IPS DF 19.7 (cell line): Measurements from ENCODE around the gene MRPS24.
"Not testable (repeated sequence)": the region's sequence is repeated elsewhere in the genome, so short reads cannot be mapped to it uniquely, and the experiment has no call there.

Experiments
- DNase-seq: peaks from one replicate; pipeline ENCODE4 v3.0.0-alpha.2; 2013; ENCODE audit warnings: low read depth, low spot score

The MRPS24 gene

DNA sequence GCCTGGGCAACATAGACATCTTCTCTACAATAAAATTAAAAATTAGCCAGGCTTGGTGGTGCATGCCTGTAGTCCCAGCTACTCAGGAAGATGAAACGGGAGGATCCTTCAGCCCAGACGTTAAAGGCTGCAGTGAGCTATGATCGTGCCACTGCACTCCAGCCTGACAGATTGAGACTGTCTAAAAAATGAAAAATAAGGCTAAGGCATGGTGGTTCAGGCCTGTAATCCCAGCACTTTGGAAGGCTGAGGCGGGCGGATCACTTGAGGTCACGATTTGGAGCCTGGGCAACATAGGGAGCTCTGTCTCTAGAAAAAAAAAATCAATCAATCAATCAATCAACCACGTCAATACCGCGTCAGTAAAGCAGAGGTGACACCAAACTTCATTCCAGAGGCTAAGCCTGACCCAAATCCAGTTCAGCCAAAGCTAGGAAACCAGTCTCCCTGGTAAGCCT, 31.1 kb downstream of the MRPS24 start:
- no peak for DNase-seq

DNA sequence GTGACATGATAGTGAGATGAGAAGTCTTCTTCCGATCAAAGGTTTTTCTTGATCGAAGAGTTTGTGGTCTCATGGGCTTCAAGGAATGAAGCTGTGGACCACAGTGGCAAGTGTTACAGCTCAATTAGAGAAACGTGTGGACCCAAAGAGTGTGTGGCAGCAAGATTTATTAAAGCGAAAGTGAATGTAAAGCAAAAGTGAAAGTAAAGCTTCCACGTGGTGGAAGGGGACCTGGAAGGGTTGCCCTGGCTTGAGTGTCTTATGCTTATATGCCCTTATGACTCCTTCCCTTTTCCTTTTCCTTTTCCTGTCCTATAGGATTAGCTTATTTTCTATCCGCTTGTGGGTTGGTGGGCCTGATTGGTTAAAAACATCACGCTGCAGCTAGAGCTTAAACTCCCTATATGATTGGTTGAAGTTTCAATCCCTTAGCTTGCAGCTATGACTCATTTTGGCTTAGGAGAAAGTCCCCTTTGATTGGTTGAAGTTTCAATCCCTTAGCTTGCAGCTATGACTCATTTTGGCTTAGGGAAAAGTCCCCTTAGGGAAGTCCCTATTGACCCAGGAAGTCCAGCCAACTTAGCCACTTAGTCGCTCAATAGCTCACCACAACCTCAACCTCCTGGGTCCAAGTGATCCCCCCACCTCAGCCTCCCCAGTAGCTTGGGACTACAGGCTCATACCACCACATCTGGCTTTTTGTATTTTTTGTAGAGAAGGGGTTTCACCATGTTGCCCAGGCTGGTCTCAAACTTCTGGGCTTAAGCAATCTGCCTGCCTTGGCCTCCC, 34.7 kb downstream of the MRPS24 start:
- DNase-seq: no peak

DNA sequence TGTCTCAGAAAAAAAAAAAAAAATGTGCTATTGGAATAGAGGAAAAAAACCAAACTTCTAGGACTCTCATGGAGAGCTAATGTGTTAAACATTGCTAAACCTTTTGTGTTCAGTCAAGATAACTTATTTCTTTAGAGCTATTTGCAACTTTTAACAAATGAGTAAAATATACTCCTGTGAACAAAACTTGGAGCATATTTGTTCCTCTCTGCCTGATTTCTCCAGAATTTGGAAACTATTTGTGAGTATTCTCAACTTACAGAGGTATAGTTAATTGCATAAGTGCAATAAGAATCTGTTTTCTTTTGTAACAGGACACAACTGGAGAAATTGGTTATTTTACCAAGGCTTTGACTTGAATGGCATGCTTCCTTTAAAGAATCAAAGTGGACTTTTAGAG, 38.4 kb downstream of the MRPS24 start:
- DNase-seq: not testable (repeated sequence)

DNA sequence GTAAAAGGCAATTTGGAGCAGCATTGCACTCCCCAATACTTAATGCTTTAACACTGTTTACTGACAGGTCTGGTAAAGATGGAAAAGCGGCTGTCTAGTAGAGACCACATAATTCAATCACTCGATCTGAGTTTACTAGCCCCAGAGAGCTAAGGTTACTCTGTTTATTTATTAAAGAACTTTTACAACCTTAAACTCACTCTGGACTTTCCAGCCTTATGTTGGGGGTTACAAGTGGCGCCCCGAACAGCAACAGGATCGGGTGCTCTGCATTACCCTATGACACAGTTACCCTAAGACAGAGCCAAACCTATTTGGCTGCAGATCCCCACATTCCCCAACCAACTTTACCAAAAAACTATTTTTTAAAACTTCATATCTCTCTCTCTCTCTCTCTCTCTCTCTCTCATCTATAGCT, 43.9 kb downstream of the MRPS24 start:
- no peak for DNase-seq

DNA sequence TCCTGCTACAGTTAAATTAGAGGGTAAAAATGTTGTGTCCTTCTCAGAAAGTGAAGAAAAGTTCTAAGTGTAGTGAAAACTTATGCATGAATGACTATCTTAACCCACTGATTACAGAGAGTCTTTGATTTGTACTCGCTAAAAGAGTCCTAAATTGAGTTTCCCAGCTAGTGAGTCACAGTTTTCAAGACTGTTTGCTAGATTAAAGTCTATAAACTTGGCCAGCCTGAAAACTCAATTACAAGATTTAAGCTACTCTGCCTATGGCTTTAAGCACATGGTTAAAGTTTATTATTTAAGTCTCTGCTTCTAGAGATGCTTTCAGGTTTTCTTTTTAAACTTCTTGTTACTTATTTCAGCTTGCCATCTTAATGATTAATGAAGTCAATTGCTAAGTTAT, 44.4 kb downstream of the MRPS24 start:
- no peak for DNase-seq

DNA sequence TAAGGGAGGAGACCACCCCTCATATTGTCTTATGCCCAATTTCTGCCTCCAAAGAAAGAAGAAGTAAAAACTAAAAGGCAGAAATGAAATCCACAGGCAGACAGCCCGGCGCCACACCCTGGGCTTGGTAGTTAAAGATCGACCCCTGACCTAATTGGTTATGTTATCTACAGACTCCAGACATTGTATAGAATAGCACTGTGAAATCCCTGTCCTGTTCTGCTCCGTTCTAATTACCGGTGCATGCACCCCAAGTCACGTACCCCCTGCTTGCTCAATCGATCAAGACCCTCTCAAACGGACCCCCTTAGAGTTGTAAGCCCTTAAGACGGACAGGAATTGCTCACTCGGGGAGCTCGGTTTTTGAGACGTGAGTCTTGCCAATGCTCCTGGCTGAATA, 44.8 kb downstream of the MRPS24 start:
- DNase-seq: not testable (repeated sequence)

DNA sequence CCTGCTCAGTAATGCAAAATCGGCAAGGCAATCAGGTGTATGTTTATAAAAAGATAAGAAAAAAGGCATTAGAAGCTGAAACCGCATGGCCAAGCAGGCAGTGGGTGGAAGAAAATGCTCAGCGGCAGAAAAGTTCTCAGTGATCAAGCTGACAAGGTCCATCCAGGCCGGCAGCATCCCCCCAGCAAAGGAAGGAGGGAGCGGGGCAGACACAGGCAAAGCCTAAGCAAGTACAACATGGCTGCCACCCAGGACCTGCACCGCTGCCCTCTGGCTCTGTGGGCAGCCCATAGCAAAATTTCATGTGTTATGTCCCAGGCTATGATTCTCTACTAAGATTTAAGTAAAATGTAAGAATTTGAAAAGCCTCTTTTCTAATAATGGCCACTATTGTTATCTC, 45.4 kb downstream of the MRPS24 start:
- no peak for DNase-seq

DNA sequence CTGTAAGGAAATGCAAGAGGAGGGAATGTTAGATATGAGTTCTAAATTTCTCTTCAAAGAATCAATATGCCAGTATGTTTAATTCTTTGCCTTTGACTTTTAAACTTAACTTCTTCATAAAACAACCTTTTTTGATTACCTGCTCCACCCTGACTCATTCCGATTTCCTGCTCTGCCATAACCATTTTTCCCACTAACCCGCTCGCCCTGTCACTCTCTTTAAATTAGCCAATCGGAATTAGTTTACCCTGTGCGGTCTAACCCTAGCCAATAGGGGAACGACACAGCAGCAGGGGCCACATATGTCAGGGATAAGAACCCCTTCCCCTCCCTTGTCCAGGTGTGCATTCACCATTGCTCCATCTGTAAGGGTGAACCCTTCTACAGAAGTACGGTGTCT, 45.9 kb downstream of the MRPS24 start:
- DNase-seq: not testable (repeated sequence)
